NCI-H1436 treated with DMSO at 0.1 percent for 48 hours (cell line): ENCODE measurements around the gene HLA-DPA1.
A peak's percentile ranks its signal among the peaks of the same experiment; 100 is the strongest.

ENCODE experiments used
- DNase-seq: peaks from one replicate; lab custom pipeline; 2025; lab: John Stamatoyannopoulos, UW

HLA-DPA1 gene

DNA sequence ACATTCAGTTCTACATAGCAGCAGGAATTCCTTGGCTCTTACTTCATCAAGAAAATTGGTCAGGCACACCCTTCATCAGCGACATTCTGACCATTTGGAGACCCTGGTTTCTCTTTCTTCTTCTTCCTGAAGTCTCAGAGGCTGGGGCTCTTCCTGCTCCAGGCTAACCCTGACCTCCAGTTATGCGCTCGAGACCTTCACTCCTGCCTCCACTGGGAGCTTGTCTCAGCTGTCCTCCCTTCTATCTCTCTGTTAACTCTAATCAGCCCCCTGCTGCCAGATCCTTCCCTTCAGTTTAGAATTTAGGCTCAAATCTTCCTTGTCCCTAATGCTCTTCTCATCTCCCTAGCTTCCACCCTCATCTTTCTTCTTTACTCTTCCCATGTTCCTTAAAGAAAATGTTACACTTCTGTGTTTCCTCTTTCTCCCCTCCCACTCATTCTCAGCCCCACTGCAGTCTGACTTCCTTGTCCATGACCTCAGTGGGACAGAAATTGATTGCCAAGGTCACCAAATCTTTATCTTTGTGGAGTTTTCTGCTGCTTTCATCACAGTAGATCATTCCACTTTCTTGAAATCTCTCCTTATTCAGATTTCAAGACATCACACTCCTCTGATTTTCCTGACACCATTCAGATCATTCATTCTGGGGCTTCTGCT, 55.6 kb downstream of the HLA-DPA1 start:
- DNase-seq: no peak

GRCh38 chr6:33017018-33017417, 56.4 kb downstream of the HLA-DPA1 start:
- DNase-seq: no peak

- DNase-seq: no peak
These were observed 57.7 kb downstream of the HLA-DPA1 start for GRCh38 chr6:33015798-33016197.

DNA sequence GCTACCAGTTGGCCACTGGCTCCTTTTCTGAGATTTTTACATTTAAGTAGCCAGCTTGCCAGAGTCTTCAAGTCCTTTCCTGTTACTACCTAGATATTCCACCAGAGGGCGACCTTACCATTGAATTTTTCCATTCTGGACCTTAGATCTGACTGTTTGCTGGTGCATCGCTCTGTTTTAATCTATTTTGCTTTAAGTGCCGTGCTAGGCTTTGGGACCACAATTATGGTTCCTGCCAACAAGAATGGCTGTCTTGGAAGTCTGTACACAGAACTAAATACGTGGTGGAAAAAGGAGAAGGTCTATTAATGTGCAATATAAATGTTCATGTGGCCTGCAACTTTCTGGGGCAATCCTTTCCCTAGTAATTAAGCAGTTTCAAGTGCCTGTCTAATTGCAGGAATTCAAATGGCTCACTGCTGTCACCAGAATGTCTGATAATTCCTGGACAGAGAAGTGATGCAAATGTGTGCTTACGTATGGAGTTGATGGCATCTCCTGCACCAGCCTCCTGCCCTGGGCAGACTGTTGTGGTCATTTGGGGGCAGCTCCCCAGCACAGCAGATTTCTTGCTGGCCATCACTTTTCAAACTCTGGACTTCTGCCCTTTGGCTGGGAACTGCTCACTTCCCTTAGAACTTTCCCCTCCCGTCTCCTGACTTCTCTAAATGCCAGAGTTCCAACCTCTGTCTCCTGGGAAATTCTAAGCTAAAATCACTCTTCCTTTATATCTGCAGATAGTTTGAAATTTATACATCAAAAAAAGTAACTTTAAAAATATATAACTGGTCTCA, 58.4 kb downstream of the HLA-DPA1 start:
- DNase-seq: peak; percentile 26
